KMS-11 (cell line): ENCODE results near the gene PTPRN2.

ENCODE experiments used
- H2AFZ ChIP-seq: fragments of 200-600 bp; sonication (generic); 2 replicates; pipeline ENCODE4 v1.6.1; 2016; ENCODE audit warnings: antibody characterized with exemption, mixed run types, low read depth
- H3K27ac ChIP-seq: fragments of 200-600 bp; sonication (generic); 2 replicates; pipeline ENCODE4 v1.6.1; 2016; ENCODE audit warnings: mild to moderate bottlenecking, mixed run types
- H3K27me3 ChIP-seq: fragments of 200-600 bp; sonication (generic); 2 replicates; pipeline ENCODE4 v1.6.1; 2017; ENCODE audit warnings: mild to moderate bottlenecking, low read depth, mixed run types, moderate library complexity; ENCODE audit not compliant: insufficient read depth
- H3K36me3 ChIP-seq: fragments of 200-600 bp; sonication (generic); 2 replicates; pipeline ENCODE4 v1.6.1; 2017; ENCODE audit warnings: mild to moderate bottlenecking, mixed run types; ENCODE audit not compliant: insufficient read depth
- H3K4me1 ChIP-seq: fragments of 200-600 bp; sonication (generic); 2 replicates; pipeline ENCODE4 v1.6.1; 2016; ENCODE audit warnings: mild to moderate bottlenecking, low read depth, mixed run types; ENCODE audit not compliant: poor library complexity, severe bottlenecking
- H3K4me2 ChIP-seq: fragments of 200-600 bp; sonication (generic); 2 replicates; pipeline ENCODE4 v1.7.0; 2016; ENCODE audit warnings: mild to moderate bottlenecking, mixed run types
- H3K4me3 ChIP-seq: fragments of 200-600 bp; sonication (generic); IDR thresholded peaks from 2 replicates; pipeline ENCODE4 v1.6.1; 2017; ENCODE audit warnings: low read depth, low read length, mixed read lengths; ENCODE audit not compliant: insufficient read depth
- H3K79me2 ChIP-seq: fragments of 200-600 bp; sonication (generic); 2 replicates; pipeline ENCODE4 v1.6.1; 2016; ENCODE audit warnings: low read depth, mixed run types; ENCODE audit not compliant: insufficient read depth
- H3K9ac ChIP-seq: fragments of 200-600 bp; sonication (generic); 2 replicates; pipeline ENCODE4 v1.6.1; 2016; ENCODE audit warnings: mild to moderate bottlenecking, mixed run types
- H4K20me1 ChIP-seq: fragments of 200-600 bp; sonication (generic); 2 replicates; pipeline ENCODE4 v1.6.1; 2016; ENCODE audit warnings: mild to moderate bottlenecking, mixed run types; ENCODE audit not compliant: insufficient read depth
- CTCF ChIP-seq: fragments of 200-600 bp; sonication (generic); conservative IDR thresholded peaks from 2 replicates; pipeline ENCODE4 v1.6.1; 2017; ENCODE audit warnings: low read depth, mild to moderate bottlenecking, antibody characterized with exemption, low read length, moderate library complexity, mixed read lengths

Gene PTPRN2

GRCh38 chr7:158494162-158494586, 93.4 kb downstream of the PTPRN2 start:
- Histone ChIP-seq H3K4me2 (no peak overlapping the region), H3K4me3 (no peak overlapping the region), H3K36me3 (no peaks in the 10 kb centered on the region), H4K20me1 (no peaks in the 10 kb centered on the region), H2AFZ (no peak overlapping the region), H3K4me1 (no peaks in the 10 kb centered on the region), H3K27ac (no peak overlapping the region), H3K79me2 (no peaks in the 10 kb centered on the region), H3K27me3 (peaks cover 25% of the 10 kb centered on the region; the same call in 1 of the 2 replicates), H3K9ac (no peak overlapping the region)
- TF ChIP-seq CTCF = no peak

GRCh38 chr7:158492367-158492764, 95.3 kb downstream of the PTPRN2 start:
- H3K79me2 ChIP-seq = no peaks in the 10 kb centered on the region
- H2AFZ ChIP-seq = no peak overlapping the region
- no peaks in the 10 kb centered on the region for H3K4me1 ChIP-seq
- no peak overlapping the region for H3K9ac ChIP-seq
- H3K27ac ChIP-seq = no peak overlapping the region
- H3K36me3 ChIP-seq = no peaks in the 10 kb centered on the region
- no peak overlapping the region for H3K4me2 ChIP-seq
- H3K4me3 ChIP-seq = no peak overlapping the region
- no peaks in the 10 kb centered on the region for H4K20me1 ChIP-seq
- H3K27me3 ChIP-seq = peaks cover 18% of the 10 kb centered on the region; the same call in 1 of the 2 replicates
- TF ChIP-seq CTCF = no peak

- no peak for TF ChIP-seq CTCF
- Histone ChIP-seq H3K9ac (no peak overlapping the region), H3K79me2 (no peaks in the 10 kb centered on the region), H2AFZ (no peak overlapping the region), H3K27me3 (peaks cover 18% of the 10 kb centered on the region; the same call in 1 of the 2 replicates), H3K4me2 (no peak overlapping the region), H3K27ac (no peak overlapping the region), H3K4me3 (no peak overlapping the region), H3K36me3 (no peaks in the 10 kb centered on the region), H3K4me1 (no peaks in the 10 kb centered on the region), H4K20me1 (no peaks in the 10 kb centered on the region)
Measured at GRCh38 chr7:158491094-158491493, 96.5 kb downstream of the PTPRN2 start.

GRCh38 chr7:158490171-158490782, 97.3 kb downstream of the PTPRN2 start:
- Histone ChIP-seq H3K4me3 (no peak overlapping the region), H3K4me1 (no peaks in the 10 kb centered on the region), H3K9ac (no peak overlapping the region), H3K27me3 (peaks cover 18% of the 10 kb centered on the region; the same call in 1 of the 2 replicates), H4K20me1 (no peaks in the 10 kb centered on the region), H3K36me3 (no peaks in the 10 kb centered on the region), H3K27ac (no peak overlapping the region), H3K4me2 (no peak overlapping the region), H3K79me2 (no peaks in the 10 kb centered on the region), H2AFZ (no peak overlapping the region)
- no peak for TF ChIP-seq CTCF
